ENCODE measurements around the gene CENPN. TPM values are rescaled to one million over a fixed set of nuclear protein-coding genes. Genes with fewer than 3 reads are reported as not detected.

CENPN gene
- total and polyA plus RNA-seq, 10 of the 15 experiments (the other 5 are each of a cell fraction or from before 2014, with no cell fraction given): 39.8 to 143 (median 66.8) TPM

DNA sequence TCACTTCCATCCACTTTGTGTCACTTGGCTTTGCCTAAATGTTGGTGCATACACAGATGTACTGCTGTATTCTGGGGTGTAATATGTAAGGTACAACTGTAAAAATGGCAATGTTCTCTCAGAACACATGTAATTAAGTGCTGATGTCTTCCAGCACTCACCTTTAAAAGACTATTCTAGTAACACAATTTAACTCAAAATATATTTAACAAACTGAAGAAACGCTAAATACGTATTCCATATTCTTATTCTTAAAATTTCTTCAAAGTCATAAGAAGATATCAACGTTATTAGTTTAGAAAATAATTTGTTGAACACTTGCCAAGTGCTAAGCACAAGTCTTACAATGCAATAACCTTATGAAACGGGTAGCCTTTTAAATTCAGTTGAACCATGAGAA is 4.0 kb upstream of the CENPN start:
- WGBS (ENCODE audit: insufficient coverage, insufficient replicate concordance, low lambda C conversion rate, missing lambda C conversion rate): 79% methylated on average over 4 of the region's 4 CpGs
- ChIA-PET CTCF (interaction anchor here (0.7 to 5.1 kb wide), 8 partner anchors 9 to 736 kb away, joined by 3 to 67 read pairs (median 6); partner anchors contain the start of gene ATMIN), RAD21 (ENCODE audit: unreplicated experiment) (interaction anchor here (0.6 to 1.9 kb wide), 5 partner anchors 10 to 771 kb away, joined by 3 to 6 read pairs (median 4); no protein-coding TSS in a partner anchor), POLR2A (interaction anchor here (1.4 to 4.2 kb wide), 3 partner anchors 10 to 32 kb away, joined by 4 to 25 read pairs (median 4); partner anchors contain the start of gene ATMIN), SMC1A (ENCODE audit: uncharacterized antibody, unreplicated experiment) (interaction anchor here (1.0 to 2.1 kb wide), 5 partner anchors 8 to 32 kb away, joined by 3 to 6 read pairs (median 4); no protein-coding TSS in a partner anchor)
- Histone ChIP-seq H4K20me1 (ENCODE audit: control insufficient read depth, insufficient read depth) (no peaks in the 10 kb centered on the region), H3K4me2 (ENCODE audit: control insufficient read depth, insufficient read depth) (peak overlapping the region; percentile 48), H3K36me3 (ENCODE audit: control insufficient read depth in 2 of 2, insufficient read depth in 2 of 2, low read length in 1 of 2) (0 out of 4 replicates have a peak, but pooled peaks cover 0 to 2% of the 10 kb centered on the region in 2 experiments), H3K4me3 (peak overlapping the region; percentile 59; the same call in 1 of the 2 replicates), H3K4me1 (ENCODE audit: control insufficient read depth, insufficient read depth, low read length) (peaks cover 3% of the 10 kb centered on the region), H3K9ac (ENCODE audit: control insufficient read depth, insufficient read depth, low read length) (no peak overlapping the region), H3K79me2 (ENCODE audit: control insufficient read depth, insufficient read depth, low read length) (peaks cover 89% of the 10 kb centered on the region), H2AFZ (ENCODE audit: control insufficient read depth, low read depth, low read length) (no peak overlapping the region), H3K27ac (ENCODE audit: control insufficient read depth, insufficient read depth) (peak overlapping the region; percentile 40; the same call in 1 of the 2 replicates), H3K27me3 (replicated peaks in 1 of 2; ENCODE audit: control insufficient read depth in 2 of 2, insufficient read depth in 2 of 2, low read length in 1 of 2) (no peaks in the 10 kb centered on the region), H3K9me3 (replicated peaks; ENCODE audit: control insufficient read depth, insufficient read depth, low read length) (no peaks in the 10 kb centered on the region; the same call in 2 of the 3 replicates)
- in situ Hi-C loops (cut with MboI): no loop called here
- ATAC-seq: no peak
- TF ChIP-seq POLR2A (IDR thresholded peaks at IDR 0.05; ENCODE audit: low read depth, low read length): no peak
- TF ChIP-seq, protein P1, sequence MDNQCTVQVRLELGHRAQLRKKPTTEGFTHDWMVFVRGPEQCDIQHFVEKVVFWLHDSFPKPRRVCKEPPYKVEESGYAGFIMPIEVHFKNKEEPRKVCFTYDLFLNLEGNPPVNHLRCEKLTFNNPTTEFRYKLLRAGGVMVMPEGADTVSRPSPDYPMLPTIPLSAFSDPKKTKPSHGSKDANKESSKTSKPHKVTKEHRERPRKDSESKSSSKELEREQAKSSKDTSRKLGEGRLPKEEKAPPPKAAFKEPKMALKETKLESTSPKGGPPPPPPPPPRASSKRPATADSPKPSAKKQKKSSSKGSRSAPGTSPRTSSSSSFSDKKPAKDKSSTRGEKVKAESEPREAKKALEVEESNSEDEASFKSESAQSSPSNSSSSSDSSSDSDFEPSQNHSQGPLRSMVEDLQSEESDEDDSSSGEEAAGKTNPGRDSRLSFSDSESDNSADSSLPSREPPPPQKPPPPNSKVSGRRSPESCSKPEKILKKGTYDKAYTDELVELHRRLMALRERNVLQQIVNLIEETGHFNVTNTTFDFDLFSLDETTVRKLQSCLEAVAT (IDR thresholded peaks at IDR 0.05): peak; percentile 91
- no peak for TF ChIP-seq SUPT20H (IDR thresholded peaks at IDR 0.05; ENCODE audit: borderline replicate concordance, control insufficient read depth, low read depth, low read length)
- DNase-seq (ENCODE audit: low read depth, low spot score): no peak
- BruUV-seq (replicated peaks): no TSS peak
- FAIRE-seq: no peak
- intact Hi-C loops (cut with micrococcal nuclease; ENCODE audit: unreplicated experiment): loop anchor here (10.0 kb wide), 3 partner anchors 312 to 1652 kb away; partner anchors contain the start of gene GAN

All from GM12878 (cell line).